ENCODE measurements around the gene PPP2R3C.

PPP2R3C gene

DNA sequence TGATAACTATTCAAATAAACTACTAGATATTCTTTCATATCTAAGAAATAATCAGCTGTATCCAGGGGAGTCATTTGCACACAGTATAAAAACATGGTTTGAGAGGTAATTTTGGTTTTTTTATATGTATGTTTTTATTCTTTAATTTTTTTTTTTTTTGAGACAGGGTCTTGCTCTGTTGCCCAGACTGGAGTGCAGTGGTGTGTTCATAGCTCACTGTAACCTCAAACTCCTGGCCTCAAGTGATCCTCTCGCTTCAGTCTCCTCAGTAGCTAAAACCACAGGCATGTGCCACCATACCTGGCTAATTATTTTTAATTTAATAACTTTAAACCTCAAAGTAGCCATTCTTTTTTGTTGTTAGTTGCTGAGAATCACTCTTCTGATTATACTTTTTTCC is 2.3 kb upstream of the PPP2R3C start:
- no peak overlapping the region for H3K27ac ChIP-seq
- TF ChIP-seq, protein P1, sequence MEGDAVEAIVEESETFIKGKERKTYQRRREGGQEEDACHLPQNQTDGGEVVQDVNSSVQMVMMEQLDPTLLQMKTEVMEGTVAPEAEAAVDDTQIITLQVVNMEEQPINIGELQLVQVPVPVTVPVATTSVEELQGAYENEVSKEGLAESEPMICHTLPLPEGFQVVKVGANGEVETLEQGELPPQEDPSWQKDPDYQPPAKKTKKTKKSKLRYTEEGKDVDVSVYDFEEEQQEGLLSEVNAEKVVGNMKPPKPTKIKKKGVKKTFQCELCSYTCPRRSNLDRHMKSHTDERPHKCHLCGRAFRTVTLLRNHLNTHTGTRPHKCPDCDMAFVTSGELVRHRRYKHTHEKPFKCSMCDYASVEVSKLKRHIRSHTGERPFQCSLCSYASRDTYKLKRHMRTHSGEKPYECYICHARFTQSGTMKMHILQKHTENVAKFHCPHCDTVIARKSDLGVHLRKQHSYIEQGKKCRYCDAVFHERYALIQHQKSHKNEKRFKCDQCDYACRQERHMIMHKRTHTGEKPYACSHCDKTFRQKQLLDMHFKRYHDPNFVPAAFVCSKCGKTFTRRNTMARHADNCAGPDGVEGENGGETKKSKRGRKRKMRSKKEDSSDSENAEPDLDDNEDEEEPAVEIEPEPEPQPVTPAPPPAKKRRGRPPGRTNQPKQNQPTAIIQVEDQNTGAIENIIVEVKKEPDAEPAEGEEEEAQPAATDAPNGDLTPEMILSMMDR (conservative IDR thresholded peaks at IDR 0.05) = no peak
- no peak for TF ChIP-seq ZFX (IDR thresholded peaks at IDR 0.05)

DNA sequence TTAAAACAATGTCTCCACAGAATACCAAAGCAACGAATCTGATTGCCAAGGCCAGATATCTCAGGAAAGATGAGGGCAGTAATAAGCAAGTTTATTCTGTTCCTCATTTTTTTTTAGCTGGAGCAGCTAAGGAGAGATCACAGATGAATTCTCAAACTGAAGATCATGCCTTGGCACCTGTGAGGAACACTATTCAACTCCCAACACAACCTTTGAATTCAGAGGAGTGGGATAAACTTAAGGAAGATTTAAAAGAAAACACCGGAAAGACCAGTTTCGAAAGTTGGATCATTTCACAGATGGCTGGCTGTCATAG is 1.6 kb upstream of the PPP2R3C start:
- H3K27ac ChIP-seq = peak overlapping the region; percentile 89; the same call in 1 of the 2 replicates
- TF ChIP-seq, protein P1 (conservative IDR thresholded peaks at IDR 0.05) = no peak

DNA sequence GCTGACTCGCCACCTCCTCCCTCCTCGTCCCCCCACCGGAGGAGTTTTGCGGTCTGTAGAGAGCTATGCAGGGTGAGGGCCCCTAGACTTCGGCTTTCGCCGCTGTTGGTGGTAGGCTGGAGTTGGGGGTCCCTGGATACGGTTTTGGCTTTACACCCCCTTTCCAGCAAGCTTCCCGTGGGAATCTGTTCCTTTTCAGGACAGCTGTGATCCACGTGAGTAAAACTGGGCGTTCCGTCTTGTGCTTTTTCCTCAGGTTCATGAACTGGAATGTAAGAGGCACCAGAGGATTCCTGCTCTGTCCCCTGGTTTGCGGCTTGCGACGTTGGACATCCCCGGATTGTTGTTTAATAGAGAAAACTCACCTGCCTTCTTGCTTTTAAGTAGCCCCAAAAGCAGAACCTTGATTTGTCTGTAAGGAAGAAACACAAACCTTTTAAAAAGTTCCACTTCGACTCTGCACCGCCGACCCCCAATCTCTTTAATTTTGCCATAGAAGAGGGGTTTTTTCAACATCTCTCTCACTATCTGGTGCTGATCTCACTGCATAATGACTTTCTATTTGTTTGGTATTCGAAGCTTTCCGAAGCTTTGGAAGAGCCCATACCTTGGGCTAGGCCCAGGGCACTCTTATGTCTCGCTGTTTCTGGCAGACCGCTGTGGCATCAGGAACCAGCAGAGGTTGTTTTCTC is 1.1 kb upstream of the PPP2R3C start:
- H3K27ac ChIP-seq = peak overlapping the region; percentile 89
- TF ChIP-seq, protein P1 (conservative IDR thresholded peaks at IDR 0.05) = no peak
- peak; percentile 5; the same call in 1 of the 2 replicates for TF ChIP-seq ZFX (IDR thresholded peaks at IDR 0.05)

DNA sequence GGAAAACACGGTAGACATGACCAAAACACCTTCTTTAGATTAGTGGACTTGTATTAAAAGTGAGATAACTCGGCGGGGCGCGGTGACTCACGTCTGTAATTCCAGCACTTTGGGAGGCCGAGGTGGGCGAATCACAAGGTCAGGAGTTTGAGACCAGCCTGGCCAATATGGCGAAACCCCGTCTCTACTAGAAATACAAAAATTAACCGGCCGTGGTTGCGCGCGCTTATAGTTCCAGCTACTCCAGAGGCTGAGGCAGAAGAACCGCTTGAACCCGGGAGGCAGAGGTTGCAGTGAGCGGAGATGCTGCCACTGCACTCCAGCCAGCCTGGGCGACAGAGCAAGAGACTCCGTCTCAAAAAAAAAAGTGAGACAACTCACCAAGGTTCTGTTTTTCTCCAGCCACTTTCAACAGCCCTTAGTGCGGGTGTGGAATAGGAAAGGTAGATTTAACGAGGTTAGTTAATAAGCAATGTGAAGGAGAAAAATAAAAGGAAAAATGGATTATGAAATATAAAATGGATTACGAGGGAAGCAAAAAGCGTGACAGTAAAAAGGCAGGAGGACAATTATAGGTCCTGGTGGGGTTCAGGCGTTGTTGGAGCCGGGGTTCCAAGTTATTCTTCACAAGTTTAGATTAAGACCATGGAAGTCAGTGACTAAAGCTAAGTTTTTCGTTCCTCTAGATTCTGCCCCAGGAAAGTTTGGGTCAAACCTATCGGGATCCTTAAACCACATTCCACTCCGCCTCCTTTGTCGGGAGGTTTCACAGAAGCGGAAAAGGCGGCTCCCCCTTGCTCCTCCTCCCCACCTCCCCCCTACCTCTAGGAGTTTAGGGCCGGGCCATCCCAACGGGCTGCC is 534 bp downstream of the PPP2R3C start:
- peak overlapping the region; percentile 89 for H3K27ac ChIP-seq
- no peak for TF ChIP-seq ZFX (IDR thresholded peaks at IDR 0.05)
- TF ChIP-seq, protein P1 (conservative IDR thresholded peaks at IDR 0.05) = no peak

DNA sequence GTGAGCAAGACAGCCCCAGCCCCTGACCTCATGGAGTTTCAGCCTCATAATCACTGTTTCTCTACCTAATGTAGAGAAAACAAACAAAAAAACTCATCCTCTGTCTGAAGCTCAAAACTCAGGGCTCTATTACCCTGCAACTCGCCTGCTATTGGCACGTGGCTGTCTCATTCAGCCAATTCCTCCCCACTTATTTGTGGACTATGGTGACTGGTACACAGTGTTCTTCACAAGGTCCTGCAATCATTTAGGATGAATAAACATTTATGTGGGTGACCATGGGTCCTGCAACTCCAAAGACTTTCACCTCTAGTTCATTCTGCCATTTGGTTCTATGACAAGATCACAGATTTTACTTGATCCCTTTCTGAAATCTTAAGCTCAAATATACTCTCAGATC is 4.7 kb downstream of the PPP2R3C start:
- H3K27ac ChIP-seq = no peak overlapping the region
- no peak for TF ChIP-seq ZFX (IDR thresholded peaks at IDR 0.05)
- TF ChIP-seq, protein P1 (conservative IDR thresholded peaks at IDR 0.05) = no peak

DNA sequence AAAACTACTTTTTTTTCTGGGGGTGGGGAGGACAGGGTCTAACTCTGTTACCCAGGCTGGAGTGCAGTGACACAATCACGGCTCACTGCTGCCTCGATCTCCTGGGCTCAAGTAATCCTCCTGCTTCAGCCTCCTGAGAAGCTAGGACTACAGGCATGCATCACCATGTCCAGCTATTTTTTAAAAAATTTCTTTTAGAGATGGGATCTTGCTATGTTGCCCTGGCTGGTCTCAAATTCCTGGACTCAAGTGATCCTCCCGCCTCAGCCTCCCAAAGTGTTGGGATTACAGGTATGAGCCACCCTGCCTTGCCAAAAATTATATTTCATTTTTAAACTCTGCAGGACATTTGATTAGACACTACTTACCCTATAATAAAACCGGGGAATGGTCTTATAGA is 5.5 kb downstream of the PPP2R3C start:
- TF ChIP-seq ZFX (IDR thresholded peaks at IDR 0.05) = no peak
- TF ChIP-seq, protein P1 (conservative IDR thresholded peaks at IDR 0.05) = no peak
- H3K27ac ChIP-seq = no peak overlapping the region

DNA sequence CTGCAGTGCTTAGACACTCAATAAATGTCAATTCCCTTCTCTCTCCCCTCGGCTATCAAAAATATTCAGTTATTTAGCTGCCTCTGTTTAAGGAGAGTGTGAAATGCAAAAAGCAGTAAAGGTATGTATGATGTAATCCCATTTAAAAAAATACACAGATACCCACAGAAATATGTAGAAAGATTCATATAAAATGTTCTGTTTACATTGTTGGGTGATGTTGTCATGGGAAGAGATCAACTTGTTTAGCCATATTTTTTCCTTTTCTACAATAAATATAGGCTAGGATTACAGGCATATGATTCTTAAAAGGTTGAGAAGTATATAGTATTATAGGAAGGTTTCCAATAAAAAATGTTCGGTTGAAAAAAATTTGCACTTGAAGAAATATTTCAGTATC is 7.8 kb downstream of the PPP2R3C start:
- TF ChIP-seq ZFX (IDR thresholded peaks at IDR 0.05) = no peak
- TF ChIP-seq, protein P1 (conservative IDR thresholded peaks at IDR 0.05) = no peak
- H3K27ac ChIP-seq = no peak overlapping the region

Measured in C4-2B (cell line).